Gastroesophageal sphincter (tissue), 3 donors: ENCODE results near the gene JAG2.

Source experiments
- CTCF ChIP-seq, 4 experiments: fragments of 200-600 bp in 2 of 4; fragments of 450-650 bp in 2 of 4; sonication (generic) in 1 of 4; IDR thresholded peaks; one replicate each; pipeline ENCODE4 v1.5.1; 2017 to 2019; ENCODE audit warnings: antibody characterized with exemption in 4 of 4, mild to moderate bottlenecking in 2 of 4, moderate library complexity in 2 of 4
- POLR2A ChIP-seq, 2 donors: fragments of 450-650 bp; IDR thresholded peaks; one replicate each; pipeline ENCODE4 v1.6.1; 2017; ENCODE audit warnings: antibody characterized with exemption in 2 of 2, mild to moderate bottlenecking in 2 of 2, moderate library complexity in 1 of 2
- POLR2AphosphoS5 ChIP-seq: sonication (generic); formaldehyde crosslinking; IDR thresholded peaks from one replicate; pipeline ENCODE4 v1.6.1; 2017; ENCODE audit warnings: antibody characterized with exemption

GRCh38 chr14:105139212-105139825 lies 29.3 kb downstream of the JAG2 start:
- TF ChIP-seq CTCF (IDR thresholded peaks at IDR 0.05) (no peak), POLR2A (IDR thresholded peaks at IDR 0.05) (no peak), POLR2AphosphoS5 (no peak)
